Thyroid gland (tissue), 4 donors: ENCODE results near the gene SLC7A14. TPM values are rescaled to one million over a fixed set of nuclear protein-coding genes. Genes with fewer than 3 reads are reported as not detected.

ENCODE experiments used
- DNase-seq, 2 donors: peaks; one replicate each; pipeline ENCODE4 v3.0.0-alpha.2; 2019
- H3K27ac ChIP-seq, 3 donors: fragments of 200-600 bp; sonication (generic); 1 replicate in 2 of 3; 2 replicates in 1 of 3; pipeline ENCODE4 v1.5.1; 2016 to 2019; ENCODE audit warnings: mild to moderate bottlenecking in 1 of 3, moderate library complexity in 1 of 3
- H3K27me3 ChIP-seq: fragments of 200-600 bp; sonication (generic); one replicate; pipeline ENCODE4 v1.5.1; 2019
- H3K36me3 ChIP-seq, 2 donors: fragments of 200-600 bp; sonication (generic); one replicate each; pipeline ENCODE4 v1.5.1; 2016 to 2019
- H3K4me1 ChIP-seq, 2 donors: fragments of 200-600 bp; sonication (generic); one replicate each; pipeline ENCODE4 v1.5.1; 2017 to 2019
- H3K4me3 ChIP-seq, 3 donors: fragments of 200-600 bp; sonication (generic); replicated peaks in 1 of 3; 1 replicate in 2 of 3; 2 replicates in 1 of 3; pipeline ENCODE4 v1.5.1; 2016; ENCODE audit warnings: mild to moderate bottlenecking in 1 of 3
- H3K9me3 ChIP-seq: fragments of 200-600 bp; sonication (generic); one replicate; pipeline ENCODE4 v1.5.1; 2017
- CTCF ChIP-seq, 6 experiments: fragments of 200-600 bp in 3 of 6; fragments of 450-650 bp in 3 of 6; sonication (generic) in 3 of 6; IDR thresholded peaks; one replicate each; pipeline ENCODE4 v1.5.1; 2016 to 2019; ENCODE audit warnings: antibody characterized with exemption in 6 of 6, mild to moderate bottlenecking in 2 of 6, inconsistent platforms in 1 of 6, moderate library complexity in 1 of 6
- POLR2A ChIP-seq, 2 donors: fragments of 450-650 bp; IDR thresholded peaks; one replicate each; pipeline ENCODE4 v1.6.1; 2017; ENCODE audit warnings: antibody characterized with exemption in 2 of 2, mild to moderate bottlenecking in 2 of 2, moderate library complexity in 1 of 2
- WGBS, 2 donors: methylation state at CpG; one replicate each; pipeline ENCODE4 v1.1.5; 2017; 5-methylcytosine and 5-hydroxymethylcytosine counted together
- intact Hi-C: fragments of 100-400 bp; cut with DNase I; formaldehyde crosslinking; loops from one replicate; pipeline ENCODE4 v1.15.1; 2023
- total RNA-seq, 4 donors: library from RNA; depleted of rRNA; stranded (reverse); fragments of >200 nt; gene quantifications; one replicate each; pipeline ENCODE4 v1.2.3, GENCODE V29; 2016

Gene SLC7A14
- total RNA-seq, 4 donors from 2014 or later: 0.11 to 0.34 (median 0.13) TPM; not detected in 1

- DNase-seq: no peak
- no peaks in the 10 kb centered on the region for H3K9me3 ChIP-seq
- TF ChIP-seq CTCF (IDR thresholded peaks at IDR 0.05) (no peak), POLR2A (IDR thresholded peaks at IDR 0.05) (no peak)
- no peaks in the 10 kb centered on the region for H3K4me1 ChIP-seq
- no peaks in the 10 kb centered on the region for H3K27me3 ChIP-seq
- no peaks in the 10 kb centered on the region for H3K36me3 ChIP-seq
- H3K4me3 ChIP-seq: no peak overlapping the region
- WGBS, 2 donors: 88 to 93% methylated on average over 4 of the region's 4 CpGs
- H3K27ac ChIP-seq: no peak overlapping the region
- intact Hi-C loops: no loop called here
Observed at GRCh38 chr3:170480111-170480510, 105.8 kb downstream of the SLC7A14 start.

- Histone ChIP-seq H3K27ac (no peak overlapping the region), H3K36me3 (no peaks in the 10 kb centered on the region), H3K9me3 (no peaks in the 10 kb centered on the region), H3K27me3 (no peaks in the 10 kb centered on the region), H3K4me1 (no peaks in the 10 kb centered on the region), H3K4me3 (no peak overlapping the region)
- no peak for DNase-seq
- no peak for TF ChIP-seq CTCF (IDR thresholded peaks at IDR 0.05)
- TF ChIP-seq POLR2A (IDR thresholded peaks at IDR 0.05): no peak
- intact Hi-C loops: no loop called here
- 65 to 94% methylated on average over 2 of the region's 2 CpGs for whole genome bisulfite sequencing, 2 donors
Observed at GRCh38 chr3:170477395-170477794, 108.5 kb downstream of the SLC7A14 start.

- Histone ChIP-seq H3K4me3 (no peak overlapping the region), H3K27me3 (no peaks in the 10 kb centered on the region), H3K27ac (no peak overlapping the region), H3K4me1 (no peaks in the 10 kb centered on the region), H3K36me3 (no peaks in the 10 kb centered on the region), H3K9me3 (no peaks in the 10 kb centered on the region)
- intact Hi-C loops: no loop called here
- DNase-seq: no peak
- TF ChIP-seq POLR2A (IDR thresholded peaks at IDR 0.05): no peak
- TF ChIP-seq CTCF (IDR thresholded peaks at IDR 0.05): no peak
- WGBS, 2 donors: 51 to 77% methylated on average over 6 of the region's 6 CpGs
Observed at GRCh38 chr3:170476291-170476690, 109.6 kb downstream of the SLC7A14 start.

GRCh38 chr3:170475092-170475685 lies 110.7 kb downstream of the SLC7A14 start:
- intact Hi-C loops: no loop called here
- Histone ChIP-seq H3K36me3 (no peaks in the 10 kb centered on the region), H3K27ac (no peak overlapping the region), H3K9me3 (no peaks in the 10 kb centered on the region), H3K4me3 (no peak overlapping the region), H3K4me1 (no peaks in the 10 kb centered on the region), H3K27me3 (no peaks in the 10 kb centered on the region)
- no peak for DNase-seq
- TF ChIP-seq CTCF (IDR thresholded peaks at IDR 0.05) (no peak), POLR2A (IDR thresholded peaks at IDR 0.05) (no peak)
- WGBS, 2 donors: 65 to 73% methylated on average over 3 of the region's 3 CpGs

GRCh38 chr3:170473358-170473757 lies 112.5 kb downstream of the SLC7A14 start:
- peaks cover 0 to 5% of the 10 kb centered on the region in 2 donors for H3K4me1 ChIP-seq
- DNase-seq: no peak
- 43 to 62% methylated on average over 3 of the region's 3 CpGs for WGBS, 2 donors
- H3K27me3 ChIP-seq: no peaks in the 10 kb centered on the region
- no peak overlapping the region for H3K27ac ChIP-seq
- intact Hi-C loops: no loop called here
- H3K36me3 ChIP-seq: no peaks in the 10 kb centered on the region
- H3K4me3 ChIP-seq: no peak overlapping the region
- no peaks in the 10 kb centered on the region for H3K9me3 ChIP-seq
- TF ChIP-seq POLR2A (IDR thresholded peaks at IDR 0.05) (no peak), CTCF (IDR thresholded peaks at IDR 0.05) (no peak)
